Loucy (cell line): ENCODE measurements around the gene DPYSL4.

Experiments used
- H2AFZ ChIP-seq: fragments of 200-600 bp; sonication (generic); 2 replicates; pipeline ENCODE4 v1.6.0; 2016; ENCODE audit warnings: antibody characterized with exemption, mild to moderate bottlenecking, low read length, moderate library complexity
- H3F3A ChIP-seq: fragments of 200-600 bp; 2 replicates; pipeline ENCODE4 v1.6.0; 2016; ENCODE audit warnings: antibody characterized with exemption, low read depth, mild to moderate bottlenecking
- H3K27me3 ChIP-seq: fragments of 200-600 bp; sonication (generic); 2 replicates; pipeline ENCODE4 v1.6.1; 2014; ENCODE audit warnings: low read length, mild to moderate bottlenecking; ENCODE audit not compliant: insufficient read depth, poor library complexity, severe bottlenecking
- H3K36me3 ChIP-seq: fragments of 200-600 bp; sonication (generic); 2 replicates; pipeline ENCODE4 v1.6.1; 2016; ENCODE audit warnings: low read length; ENCODE audit not compliant: insufficient read depth
- H3K4me1 ChIP-seq: fragments of 200-600 bp; sonication (generic); 2 replicates; pipeline ENCODE4 v1.5.1; 2014; ENCODE audit warnings: low read length, mild to moderate bottlenecking; ENCODE audit not compliant: insufficient read depth, poor library complexity, severe bottlenecking
- H3K4me2 ChIP-seq: fragments of 200-600 bp; sonication (generic); 2 replicates; pipeline ENCODE4 v1.6.0; 2014; ENCODE audit warnings: antibody characterized with exemption, low read length, low read depth, mild to moderate bottlenecking; ENCODE audit not compliant: poor library complexity, severe bottlenecking
- H3K4me3 ChIP-seq: fragments of 200-600 bp; sonication (generic); 2 replicates; pipeline ENCODE4 v1.5.1; 2014; ENCODE audit warnings: low read length, mild to moderate bottlenecking, mixed read lengths; ENCODE audit not compliant: poor library complexity, severe bottlenecking
- H3K79me2 ChIP-seq: fragments of 200-600 bp; sonication (generic); 2 replicates; pipeline ENCODE4 v1.6.1; 2014; ENCODE audit warnings: low read length; ENCODE audit not compliant: insufficient read depth
- H3K9ac ChIP-seq: fragments of 200-600 bp; sonication (generic); 2 replicates; pipeline ENCODE4 v1.6.0; 2014; ENCODE audit warnings: mild to moderate bottlenecking, low read depth, low read length, moderate library complexity; ENCODE audit not compliant: poor library complexity, severe bottlenecking
- H3K9me2 ChIP-seq: fragments of 200-600 bp; sonication (generic); replicated peaks from 2 replicates; pipeline ENCODE4 v1.6.1; 2016; ENCODE audit warnings: low read depth, low read length, mixed read lengths
- H3K9me3 ChIP-seq: fragments of 200-600 bp; sonication (generic); 2 replicates; pipeline ENCODE4 v1.6.1; 2014; ENCODE audit warnings: mild to moderate bottlenecking, antibody characterized with exemption, low read length, low read depth; ENCODE audit not compliant: insufficient read depth
- H4K20me1 ChIP-seq: fragments of 200-600 bp; sonication (generic); 2 replicates; pipeline ENCODE4 v1.6.0; 2014; ENCODE audit warnings: antibody characterized with exemption, low read length, mild to moderate bottlenecking; ENCODE audit not compliant: insufficient read depth, poor library complexity, severe bottlenecking
- CTCF ChIP-seq: fragments of 200-600 bp; sonication (generic); conservative IDR thresholded peaks from 2 replicates; pipeline ENCODE4 v1.5.1; 2014; ENCODE audit warnings: mild to moderate bottlenecking, antibody characterized with exemption, low read length
- EZH2phosphoT487 ChIP-seq: fragments of 200-600 bp; IDR thresholded peaks from 2 replicates; pipeline ENCODE4 v1.6.1; 2018; ENCODE audit warnings: antibody characterized with exemption, mild to moderate bottlenecking, moderate library complexity, borderline replicate concordance

The DPYSL4 gene

DNA sequence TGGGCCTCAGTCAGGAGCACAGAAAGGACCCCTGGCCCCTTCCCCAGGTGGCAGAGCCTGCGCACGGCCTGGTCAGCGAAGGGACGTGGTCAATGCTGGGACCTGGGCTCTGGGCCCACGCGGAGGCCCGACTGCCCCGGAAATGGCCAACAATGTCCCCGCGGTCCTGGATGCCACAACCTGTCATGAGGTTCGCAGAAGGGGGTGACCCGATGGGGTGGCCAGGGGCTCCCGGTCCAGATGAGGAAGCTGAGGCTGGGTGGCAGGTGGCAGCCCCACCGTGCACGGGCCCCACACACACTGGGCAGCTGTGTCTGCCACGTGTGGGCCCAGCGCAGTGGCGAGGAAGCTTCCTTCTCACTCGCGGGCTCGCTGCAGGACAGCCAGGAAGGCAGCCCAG, 49.4 kb downstream of the DPYSL4 start:
- Histone ChIP-seq H3K9me3 (no peaks in the 10 kb centered on the region), H3K27me3 (no peaks in the 10 kb centered on the region), H3K79me2 (no peaks in the 10 kb centered on the region), H3F3A (no peaks in the 10 kb centered on the region), H3K4me3 (no peak overlapping the region), H3K4me2 (no peak overlapping the region), H3K36me3 (no peaks in the 10 kb centered on the region), H3K9ac (no peak overlapping the region), H4K20me1 (no peaks in the 10 kb centered on the region), H2AFZ (no peak overlapping the region), H3K9me2 (no peaks in the 10 kb centered on the region), H3K4me1 (no peaks in the 10 kb centered on the region)
- TF ChIP-seq CTCF, result no peak
- TF ChIP-seq EZH2phosphoT487, result no peak

DNA sequence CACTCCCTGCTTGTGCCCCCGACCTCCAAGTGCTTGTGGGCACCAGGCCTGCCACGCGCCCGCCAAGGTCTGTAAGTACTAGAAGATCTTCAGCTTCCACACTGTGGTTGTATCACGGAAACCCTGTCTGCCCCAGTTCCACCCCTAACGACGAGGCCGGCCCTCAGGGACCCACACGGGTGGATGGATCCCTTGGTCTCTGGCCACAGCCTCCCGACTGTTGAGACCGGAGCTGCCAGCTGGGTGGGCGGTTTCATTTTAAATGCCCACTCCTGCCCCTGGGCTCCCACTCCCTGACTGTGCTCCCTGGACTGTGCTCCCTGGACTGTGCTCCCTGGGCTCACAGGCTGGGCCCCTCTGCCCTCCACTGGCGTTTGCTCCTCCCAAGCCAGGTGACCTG, 50.1 kb downstream of the DPYSL4 start:
- H3K4me2 ChIP-seq, result no peak overlapping the region

DNA sequence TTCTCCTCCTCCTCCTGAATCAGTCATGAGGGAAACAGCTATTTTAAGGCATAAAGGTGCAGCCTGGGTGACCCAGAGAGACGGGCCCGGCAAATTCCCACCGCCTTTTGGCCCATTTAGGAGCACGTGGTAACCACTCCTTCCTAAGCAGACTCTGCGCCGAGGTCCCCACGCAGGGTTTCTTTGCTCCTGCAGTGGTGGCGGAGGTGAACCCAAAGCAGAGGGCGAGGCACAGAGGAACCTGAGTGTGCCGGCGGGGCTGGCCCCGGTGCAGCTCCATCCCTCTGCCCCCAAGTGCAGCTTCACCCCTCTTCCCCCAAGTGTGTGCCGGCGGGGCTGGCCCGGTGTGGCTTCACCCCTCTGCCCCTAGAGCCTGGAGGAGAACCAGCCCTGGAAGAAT, 50.6 kb downstream of the DPYSL4 start:
- no peaks in the 10 kb centered on the region for H4K20me1 ChIP-seq
- H3K36me3 ChIP-seq, result no peaks in the 10 kb centered on the region
- H3K9me3 ChIP-seq, result no peaks in the 10 kb centered on the region
- H3K9me2 ChIP-seq, result no peaks in the 10 kb centered on the region
- H3K79me2 ChIP-seq, result no peaks in the 10 kb centered on the region
- H3K4me1 ChIP-seq, result no peaks in the 10 kb centered on the region
- no peak overlapping the region for H3K9ac ChIP-seq
- no peaks in the 10 kb centered on the region for H3F3A ChIP-seq
- H3K4me3 ChIP-seq, result no peak overlapping the region
- H3K27me3 ChIP-seq, result no peaks in the 10 kb centered on the region
- no peak overlapping the region for H2AFZ ChIP-seq
- no peak for TF ChIP-seq CTCF
- TF ChIP-seq EZH2phosphoT487, result no peak
- no peak overlapping the region for H3K4me2 ChIP-seq

More for the DNA sequence above, 50.1 kb downstream of the DPYSL4 start:
- TF ChIP-seq EZH2phosphoT487 (no peak), CTCF (no peak)
- Histone ChIP-seq H3F3A (no peaks in the 10 kb centered on the region), H3K9ac (no peak overlapping the region), H3K4me3 (no peak overlapping the region), H3K79me2 (no peaks in the 10 kb centered on the region), H3K36me3 (no peaks in the 10 kb centered on the region), H2AFZ (no peak overlapping the region), H3K9me3 (no peaks in the 10 kb centered on the region), H3K4me1 (no peaks in the 10 kb centered on the region), H3K9me2 (no peaks in the 10 kb centered on the region), H4K20me1 (no peaks in the 10 kb centered on the region), H3K27me3 (no peaks in the 10 kb centered on the region)
